GM21390 (cell line): ENCODE results near the gene ISM2.
A peak's percentile ranks its signal among the peaks of the same experiment; 100 is the strongest.

Experiments
- ATAC-seq: cut with Tn5 transposase; IDR thresholded peaks from one replicate; pipeline ENCODE4 v1.9.1; 2021; ENCODE audit not compliant: unreplicated experiment

ISM2 gene

DNA sequence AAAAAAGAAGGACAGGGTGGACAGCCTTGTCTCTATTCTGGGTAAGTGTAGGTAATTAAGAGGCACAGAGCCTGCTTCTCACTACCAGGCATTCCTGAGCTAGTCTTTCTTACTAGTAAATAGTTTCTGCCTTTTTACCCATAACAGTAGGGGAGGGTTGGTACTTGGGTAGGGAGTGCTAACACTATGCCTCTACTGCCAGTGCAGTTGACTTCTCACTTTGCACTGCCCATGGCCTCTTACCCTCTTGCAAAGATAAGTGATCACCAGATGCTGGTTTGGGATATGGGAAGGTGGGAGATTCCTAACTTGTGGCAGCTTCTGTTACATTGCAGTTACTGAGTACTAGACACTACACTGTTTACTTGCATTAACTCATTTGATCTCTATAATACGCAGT is 29.1 kb downstream of the ISM2 start:
- no peak for ATAC-seq

DNA sequence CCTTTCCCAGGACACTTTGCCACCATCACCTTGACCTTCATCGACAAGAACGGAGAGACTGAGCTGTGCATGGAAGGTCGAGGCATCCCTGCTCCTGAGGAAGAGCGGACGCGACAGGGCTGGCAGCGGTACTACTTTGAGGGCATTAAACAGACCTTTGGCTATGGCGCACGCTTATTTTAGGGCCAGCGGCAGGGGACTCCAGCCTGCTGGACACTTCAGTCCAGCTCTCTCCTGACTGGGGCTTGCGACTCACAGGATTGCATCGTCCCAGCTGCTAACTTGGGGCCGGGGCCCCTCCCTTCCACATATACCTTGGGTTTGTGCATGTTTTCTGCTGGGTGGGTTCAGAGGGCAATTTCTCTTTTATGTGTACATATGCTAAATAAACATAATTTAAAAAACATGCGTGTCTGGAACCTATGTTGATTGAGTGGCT is 29.5 kb downstream of the ISM2 start:
- no peak for ATAC-seq

DNA sequence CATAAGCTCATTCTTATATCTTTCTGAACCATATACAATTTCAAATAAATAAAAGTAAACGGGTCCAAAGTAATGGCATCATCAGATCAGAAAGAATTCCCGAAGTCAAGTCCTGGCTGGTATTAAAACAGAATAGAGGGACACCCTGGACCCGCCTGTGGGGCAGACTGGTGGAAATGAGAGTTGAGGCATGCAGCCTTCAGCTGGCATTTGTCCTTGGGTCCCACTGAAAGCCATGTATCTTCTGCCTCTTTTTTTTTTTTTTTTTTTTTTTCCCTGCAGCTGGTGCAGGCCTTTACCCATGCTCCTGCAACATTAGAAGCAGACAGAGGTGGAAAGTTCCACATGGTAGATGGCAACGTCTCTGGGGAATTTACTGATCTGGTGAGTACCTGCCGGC is 30.8 kb downstream of the ISM2 start:
- no peak for ATAC-seq

DNA sequence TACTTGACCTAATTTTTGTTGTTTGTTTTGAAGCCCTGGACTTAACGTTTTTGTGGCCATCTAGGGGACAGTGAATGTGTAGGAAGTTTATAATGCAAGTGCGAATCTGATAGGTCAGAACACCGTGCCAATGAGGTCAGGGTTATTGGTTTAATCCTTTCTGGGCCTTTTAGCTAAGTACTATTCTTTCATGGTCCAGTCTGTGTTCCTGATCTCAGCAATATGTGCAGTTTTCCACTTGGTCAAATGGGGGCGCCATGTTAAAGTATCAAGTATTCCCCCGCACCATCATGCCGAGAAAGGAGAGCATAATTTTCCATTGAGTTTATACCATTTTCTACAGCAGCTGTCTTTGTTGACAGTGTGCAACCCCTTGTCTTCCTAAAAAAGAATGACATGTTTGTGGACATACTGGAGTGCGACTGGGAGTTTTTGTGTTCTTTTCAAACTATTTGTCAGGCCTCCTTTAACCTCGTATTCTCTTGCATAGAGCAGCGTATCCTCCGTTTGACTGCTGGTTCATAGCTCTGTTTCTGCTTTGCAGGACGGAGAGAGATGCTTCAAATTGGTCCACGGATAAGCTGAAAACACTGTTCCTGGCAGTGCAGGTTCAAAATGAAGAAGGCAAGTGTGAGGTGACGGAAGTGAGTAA is 39.4 kb downstream of the ISM2 start:
- no peak for ATAC-seq

DNA sequence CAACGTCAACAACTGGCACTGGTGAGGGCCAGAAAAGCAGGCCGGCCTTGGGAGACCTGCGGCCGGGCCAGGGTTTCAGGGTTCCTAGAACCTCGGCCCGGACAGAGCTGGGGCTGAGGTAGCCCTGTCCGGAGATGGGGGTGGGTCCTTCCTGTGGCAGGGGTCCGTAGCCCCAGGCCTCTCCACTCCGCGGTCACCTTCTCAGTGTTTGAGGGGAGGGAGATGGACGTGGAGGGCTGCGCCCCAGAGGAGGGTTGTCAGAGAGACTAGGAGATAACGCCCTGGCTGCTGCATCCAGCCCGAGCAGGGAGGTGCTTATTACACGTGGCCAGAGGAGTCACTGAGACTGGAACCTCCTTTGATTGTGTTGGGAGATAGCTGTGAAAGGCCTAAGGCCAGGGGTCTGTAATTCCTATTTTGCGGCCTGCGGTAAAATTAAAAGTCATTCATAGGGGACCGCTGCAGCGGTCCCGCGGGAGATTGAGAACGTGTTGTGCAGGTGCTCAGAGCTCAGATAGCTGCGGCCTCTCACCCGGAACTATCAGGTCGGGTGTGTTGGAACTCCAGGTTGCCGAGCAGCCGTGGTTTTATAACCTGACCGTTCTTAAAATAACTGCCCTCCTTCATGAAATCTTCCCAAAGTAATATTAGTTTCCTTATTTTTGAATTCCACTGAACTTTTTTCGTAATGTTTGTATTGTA is 40.2 kb downstream of the ISM2 start:
- ATAC-seq, result peak; percentile 20

DNA sequence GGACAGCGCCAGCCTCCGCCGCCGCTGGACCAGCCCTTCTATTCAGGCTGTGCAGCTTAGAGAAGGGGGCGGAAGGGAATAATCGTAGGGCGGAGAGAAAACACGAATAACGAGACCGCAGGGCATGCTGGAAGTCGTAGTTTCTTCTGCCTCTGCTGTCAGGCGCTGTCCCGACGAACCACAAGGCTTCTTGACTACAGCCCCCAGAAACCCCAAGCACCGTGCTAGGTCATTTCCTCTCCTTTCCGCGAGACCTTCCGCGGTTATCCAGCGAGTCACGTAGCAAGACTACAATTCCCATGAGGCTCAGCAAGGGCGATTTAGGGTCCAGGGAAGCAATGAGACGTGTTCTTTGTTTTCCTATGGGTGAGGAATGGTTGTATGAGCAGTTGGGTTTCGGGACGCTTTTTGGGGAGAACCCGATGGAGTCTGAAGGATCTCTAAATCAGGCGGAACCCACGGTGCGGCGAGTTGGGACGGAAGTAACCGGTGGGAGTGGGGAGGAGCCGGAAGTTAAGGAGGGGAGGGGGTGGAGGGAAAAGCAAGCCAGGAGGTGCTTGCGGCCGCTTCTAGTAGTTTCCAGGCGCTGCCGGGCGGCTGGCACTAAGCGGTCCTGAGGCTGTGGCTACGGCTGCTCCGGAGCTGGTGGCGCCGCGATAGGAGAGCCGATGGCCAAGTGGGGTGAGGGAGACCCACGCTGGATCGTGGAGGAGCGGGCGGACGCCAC is 40.9 kb downstream of the ISM2 start, which contains the start of the genes AHSA1 and VIPAS39:
TSS of gene AHSA1 (plus strand) at position 572 of the 727 bp plus-strand sequence. CDS start at position 669, 97 bp downstream.
TSS of gene VIPAS39 (minus strand) at position 80 of the 727 bp plus-strand sequence. CDS start 3,499 bp downstream, outside the sequence.
- peak; percentile 87 for ATAC-seq

DNA sequence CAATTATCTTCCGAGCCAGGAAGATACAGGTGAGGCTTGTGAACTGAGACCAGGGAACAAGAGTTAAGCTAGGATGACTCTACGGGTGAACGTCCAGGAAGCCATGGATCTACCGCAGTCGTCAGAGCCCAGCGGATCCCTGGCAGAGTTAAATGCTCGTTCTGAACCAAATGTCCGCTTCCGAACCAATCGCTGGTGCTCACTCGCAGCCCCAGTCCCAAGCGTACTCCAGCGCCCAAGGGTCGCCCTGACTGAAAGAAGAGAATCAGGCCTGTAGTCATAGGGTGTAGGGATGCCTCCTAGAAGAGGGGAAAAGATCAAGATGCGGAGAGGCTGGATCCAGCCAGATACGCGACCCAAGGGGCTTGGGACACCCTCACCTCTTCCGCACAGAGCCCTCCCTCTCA is 41.5 kb downstream of the ISM2 start:
- ATAC-seq, result peak; percentile 19

DNA sequence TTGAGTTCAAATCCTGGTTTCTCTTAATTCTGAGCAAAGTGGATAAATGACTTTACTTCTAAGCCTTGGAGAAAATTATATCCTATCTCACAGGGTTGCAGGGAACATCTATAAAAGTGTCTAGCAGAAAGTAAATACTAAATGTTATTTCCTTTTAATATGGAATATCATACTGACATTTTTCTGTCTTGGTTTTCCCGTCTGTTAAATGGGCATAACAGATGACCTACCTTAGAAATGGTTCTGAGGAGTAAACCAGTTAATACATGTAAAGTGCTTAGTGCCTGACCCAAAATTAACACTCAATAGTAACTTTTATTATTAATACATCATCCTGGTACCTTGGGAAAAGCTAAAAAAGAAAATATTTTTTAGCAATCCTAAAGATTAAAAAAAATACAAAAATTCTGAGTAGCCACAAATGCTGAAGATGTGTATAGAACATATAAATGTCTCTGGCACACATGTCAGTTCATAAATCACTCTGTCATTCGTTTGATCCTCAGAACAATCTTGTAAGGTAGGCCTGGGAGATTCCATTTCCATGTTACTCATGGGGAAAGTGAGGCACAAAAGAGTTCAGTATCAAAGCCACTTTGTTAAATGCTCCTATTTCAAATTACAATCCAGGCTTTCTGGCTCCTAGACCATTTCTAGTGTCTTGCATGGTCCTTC is 42.5 kb downstream of the ISM2 start:
- ATAC-seq, result no peak

DNA sequence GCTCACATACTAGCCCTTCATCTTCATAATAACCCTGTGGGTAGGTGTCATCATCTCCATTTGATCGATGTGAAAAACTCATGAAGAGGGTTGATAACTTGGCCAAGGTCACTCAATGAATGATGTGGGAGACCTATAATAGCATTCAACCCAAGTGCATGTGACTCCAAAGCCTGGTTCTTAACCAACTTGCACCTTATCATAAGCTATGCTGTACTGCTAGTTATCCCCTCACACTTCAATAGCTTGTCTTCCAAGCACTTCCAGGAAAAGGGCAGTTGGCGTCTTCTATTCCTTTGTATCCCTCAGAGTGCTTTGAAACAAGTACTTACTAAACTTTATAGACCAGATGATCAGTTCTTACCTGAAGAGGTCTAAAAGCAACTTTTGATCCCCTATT is 56.4 kb downstream of the ISM2 start:
- ATAC-seq, result no peak

DNA sequence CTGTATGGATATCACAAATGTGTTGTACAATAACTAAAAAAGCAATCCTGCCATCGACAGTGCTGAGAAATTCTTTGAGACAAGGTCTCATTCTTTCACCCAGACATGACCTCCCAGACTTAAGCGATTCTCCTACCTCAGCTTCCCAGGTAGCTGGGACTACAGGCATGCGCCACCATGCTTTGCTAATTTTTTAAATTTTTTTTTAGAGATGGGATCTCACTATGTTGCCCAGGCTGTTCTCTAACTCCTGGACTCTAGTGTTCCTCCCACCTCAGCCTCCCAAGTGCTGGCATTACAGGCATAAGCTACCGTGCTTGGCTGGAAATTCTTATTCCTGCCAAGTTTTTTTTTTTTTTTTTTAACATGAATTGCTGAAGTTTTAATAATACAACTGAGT is 58.8 kb downstream of the ISM2 start:
- ATAC-seq, result no peak

DNA sequence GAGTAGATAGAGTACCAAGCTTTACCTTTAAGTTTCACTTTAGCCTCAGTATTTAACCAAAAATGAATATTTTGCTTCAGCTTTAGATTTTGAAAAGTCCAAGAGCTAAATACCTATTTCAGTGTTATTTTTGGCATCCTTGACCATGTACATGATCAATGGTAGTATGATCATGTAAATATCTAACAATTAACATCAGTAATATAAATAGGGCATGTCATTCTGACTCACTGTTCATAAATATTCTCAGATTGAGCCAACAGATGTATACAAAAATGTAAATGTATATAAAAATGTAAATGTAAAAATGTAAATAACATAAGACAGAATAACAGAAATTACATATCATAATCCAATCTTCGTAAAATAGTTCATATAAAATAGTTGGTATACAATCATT is 60.0 kb downstream of the ISM2 start:
- no peak for ATAC-seq

DNA sequence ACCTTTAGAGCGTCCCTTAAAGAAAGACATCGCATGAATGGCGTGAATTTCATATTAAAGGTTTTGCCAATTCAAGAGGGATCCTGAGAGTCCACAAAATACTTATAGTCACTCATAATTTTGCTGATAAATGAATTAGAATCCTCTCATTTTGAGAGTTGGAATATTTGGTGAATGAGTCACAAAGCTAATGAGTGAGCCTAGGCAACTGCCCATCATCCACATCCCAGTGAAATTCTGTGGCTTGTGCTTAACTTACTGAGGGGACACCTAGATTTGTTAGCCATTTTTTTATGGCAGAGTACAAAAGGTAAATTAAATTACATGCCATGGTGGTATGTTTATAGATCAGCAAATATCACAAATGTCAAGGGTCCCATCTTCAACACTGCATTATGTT is 62.6 kb downstream of the ISM2 start:
- ATAC-seq, result no peak

DNA sequence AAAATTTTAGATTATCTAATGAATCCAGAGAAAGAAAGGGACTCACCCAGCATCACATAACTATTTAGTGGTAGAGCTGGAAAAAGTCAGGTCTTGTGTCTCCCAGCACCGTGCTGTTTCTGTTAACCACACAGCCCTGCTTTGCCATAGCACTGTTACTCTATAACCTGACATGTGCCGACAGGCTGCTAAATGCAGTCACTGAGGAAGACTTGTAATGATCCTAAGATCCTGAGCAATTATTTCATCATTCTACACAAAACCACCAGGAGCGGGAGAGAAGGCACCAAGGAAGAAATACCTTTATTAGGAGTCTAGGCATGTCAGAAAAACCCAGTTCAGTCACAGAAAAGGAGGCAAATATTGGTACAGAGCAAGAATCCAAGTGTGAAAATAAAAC is 72.2 kb downstream of the ISM2 start:
- no peak for ATAC-seq

DNA sequence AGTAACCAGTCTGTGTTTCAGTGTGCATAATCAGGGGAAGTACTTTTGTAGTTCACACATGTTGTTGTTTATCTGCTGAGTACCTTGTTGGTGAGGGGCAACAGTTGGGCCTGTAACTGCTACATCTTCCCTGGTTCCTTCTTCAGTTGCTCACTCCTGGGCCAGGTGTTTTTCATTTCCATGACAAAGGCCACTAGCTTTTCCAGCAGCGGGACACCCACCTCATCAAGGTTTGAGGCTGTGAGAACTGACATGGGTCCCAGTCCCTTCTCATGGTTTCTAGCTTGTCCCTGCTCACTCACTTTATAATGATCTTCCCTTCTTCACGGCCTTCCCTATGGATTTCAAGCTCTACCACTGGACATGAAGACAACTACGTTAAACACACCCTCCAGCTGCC is 73.8 kb downstream of the ISM2 start:
- ATAC-seq, result no peak
